Endothelial cell of umbilical vein (primary cell): ENCODE measurements around the gene KLF13. TPM values are rescaled to one million over a fixed set of nuclear protein-coding genes. Genes with fewer than 3 reads are reported as not detected.

Experiments used
- BruUV-seq: library from RNA; stranded (reverse); fragments of 400-500 nt; replicated peaks from 2 replicates; lab custom pipeline; 2021; lab: Mats Ljungman, UMichigan
- CTCF ChIA-PET: fragments of 300-600, 350-600 bp; sonication (Branson Sonifier 250); formaldehyde crosslinking; loops from one replicate; lab custom pipeline; 2021; ENCODE audit warnings: antibody characterized with exemption, inconsistent platforms; lab: Charles Lee
- POLR2A ChIA-PET: fragments of 300-600, 350-600 bp; sonication (Branson Sonifier 250); formaldehyde crosslinking; loops from one replicate; lab custom pipeline; 2021; ENCODE audit warnings: antibody characterized with exemption, inconsistent platforms; lab: Charles Lee
- DNase-seq: peaks from one replicate; pipeline ENCODE4 v3.0.0-alpha.2; 2011; ENCODE audit warnings: low read depth, low spot score
- FAIRE-seq: peaks from 2 replicates; lab custom pipeline; 2011; peaks lifted over from hg19 to GRCh38; lab: Jason Lieb, UNC
- H2AFZ ChIP-seq: 2 replicates; pipeline ENCODE4 v1.6.0; 2012; ENCODE audit warnings: low read depth, low read length, control low read depth, inconsistent platforms
- H3K27ac ChIP-seq: 2 replicates; pipeline ENCODE4 v1.5.1; 2011; ENCODE audit warnings: low read depth, mild to moderate bottlenecking, control low read depth, low read length, moderate library complexity; ENCODE audit not compliant: insufficient read depth
- H3K27me3 ChIP-seq, 2 experiments: 2 replicates each; pipeline versions ENCODE4 v1.6.0 to v1.6.1; 2011; ENCODE audit warnings: low read length in 2 of 2, mixed read lengths in 1 of 2; ENCODE audit not compliant: control insufficient read depth in 2 of 2, insufficient read depth in 2 of 2
- H3K36me3 ChIP-seq, 2 experiments: 2 replicates in 1 of 2; 3 replicates in 1 of 2; pipeline ENCODE4 v1.5.1; 2011; ENCODE audit warnings: low read length in 2 of 2, mild to moderate bottlenecking in 1 of 2, moderate library complexity in 1 of 2; ENCODE audit not compliant: control insufficient read depth in 2 of 2, insufficient read depth in 2 of 2; ENCODE audit errors: extremely low read depth in 1 of 2
- H3K4me1 ChIP-seq: 3 replicates; pipeline ENCODE4 v1.5.1; 2011; ENCODE audit warnings: mild to moderate bottlenecking, low read length; ENCODE audit not compliant: control insufficient read depth, insufficient read depth; ENCODE audit errors: extremely low read depth
- H3K4me2 ChIP-seq: 2 replicates; pipeline ENCODE4 v1.6.1; 2011; ENCODE audit warnings: low read length, control low read depth, mixed read lengths; ENCODE audit not compliant: insufficient read depth
- H3K4me3 ChIP-seq, 3 experiments: fragments of 200-600 bp in 1 of 3; sonication (generic), shearing (Covaris generic) in 1 of 3; replicated peaks in 1 of 3; 2 replicates each; pipeline ENCODE4 v1.5.1; 2011 to 2016; ENCODE audit warnings: control low read depth in 3 of 3, low read length in 3 of 3, mild to moderate bottlenecking in 2 of 3, inconsistent platforms in 1 of 3, low read depth in 1 of 3, moderate library complexity in 1 of 3; ENCODE audit not compliant: insufficient read depth in 1 of 3
- H3K79me2 ChIP-seq: 2 replicates; pipeline ENCODE4 v1.6.0; 2012; ENCODE audit warnings: low read length, inconsistent platforms; ENCODE audit not compliant: control insufficient read depth, insufficient read depth
- H3K9ac ChIP-seq: replicated peaks from 2 replicates; pipeline ENCODE3; 2011; ENCODE audit warnings: low read length, control low read depth; ENCODE audit not compliant: insufficient read depth; ENCODE audit errors: extremely low read depth
- H3K9me1 ChIP-seq: replicated peaks from 3 replicates; pipeline ENCODE4 v1.6.0; 2011; ENCODE audit warnings: mild to moderate bottlenecking, low read length; ENCODE audit not compliant: control insufficient read depth, insufficient read depth; ENCODE audit errors: extremely low read depth
- H3K9me3 ChIP-seq: replicated peaks from 2 replicates; pipeline ENCODE4 v1.5.1; 2012; ENCODE audit warnings: low read length, inconsistent platforms; ENCODE audit not compliant: control insufficient read depth, insufficient read depth
- H4K20me1 ChIP-seq: replicated peaks from 2 replicates; pipeline ENCODE3; 2011; ENCODE audit warnings: mild to moderate bottlenecking, low read length; ENCODE audit not compliant: control insufficient read depth, insufficient read depth; ENCODE audit errors: extremely low read depth
- EZH2 ChIP-seq: IDR thresholded peaks from 2 replicates; pipeline ENCODE4 v1.6.1; 2012; ENCODE audit warnings: borderline replicate concordance, low read depth, mild to moderate bottlenecking, moderate library complexity, low read length, inconsistent platforms; ENCODE audit not compliant: severe bottlenecking
- FOS ChIP-seq: IDR thresholded peaks from 2 replicates; pipeline ENCODE4 v1.6.1; 2011; ENCODE audit warnings: mild to moderate bottlenecking, low read length, moderate library complexity, borderline replicate concordance; ENCODE audit not compliant: insufficient read depth
- GATA2 ChIP-seq: IDR thresholded peaks from 2 replicates; pipeline ENCODE4 v1.7.0; 2011; ENCODE audit warnings: low read depth, mild to moderate bottlenecking, moderate library complexity, mixed read lengths, low read length; ENCODE audit not compliant: insufficient read length, insufficient read depth
- JUN ChIP-seq: IDR thresholded peaks from 2 replicates; pipeline ENCODE4 v1.6.1; 2011; ENCODE audit warnings: borderline replicate concordance, low read depth; ENCODE audit not compliant: insufficient read length, insufficient read depth
- MAX ChIP-seq: IDR thresholded peaks from 2 replicates; pipeline ENCODE4 v1.6.1; 2011; ENCODE audit not compliant: insufficient read depth, insufficient read length
- MYC ChIP-seq: IDR thresholded peaks from one replicate; pipeline ENCODE4 v1.6.1; 2011; ENCODE audit warnings: mild to moderate bottlenecking, low read depth, low read length
- POLR2A ChIP-seq: IDR thresholded peaks from 2 replicates; pipeline ENCODE4 v1.6.1; 2012; ENCODE audit warnings: low read depth, mild to moderate bottlenecking, control low read depth, low read length
- POLR2AphosphoS5 ChIP-seq: IDR thresholded peaks from 2 replicates; pipeline ENCODE4 v1.6.1; 2012; ENCODE audit warnings: low read depth, mild to moderate bottlenecking, control low read depth, low read length, moderate library complexity; ENCODE audit not compliant: insufficient read depth
- dilution Hi-C: fragments of 300-500 bp; cut with MboI; formaldehyde crosslinking; loops from one replicate; pipeline ENCODE4 v1.15.0; 2019; ENCODE audit warnings: low sequenced_read_pairs; ENCODE audit not compliant: extremely low pct_ligation_motif_present
- intact Hi-C: fragments of 100-400 bp; cut with micrococcal nuclease; formaldehyde crosslinking; loops from one replicate; pipeline ENCODE4 v1.10.0; 2022
- polyA plus RNA-seq, 4 experiments: library from polyadenylated mRNA; depleted of rRNA in 3 of 4; stranded (reverse) in 3 of 4; unstranded in 1 of 4; fragments of >200 nt; gene quantifications; 2 replicates each; pipeline versions ENCODE4 v1.2.1 to v1.2.3, GENCODE V29; 2011 to 2012; ENCODE audit warnings: missing spikeins in 1 of 4
- total RNA-seq: library from RNA; stranded (reverse); gene quantifications from 2 replicates; pipeline ENCODE4 v1.2.3, GENCODE V29; 2021
- TF ChIP-seq, protein P1 (sequence below), 2 donors: IDR thresholded peaks; 1 replicate in 1 of 2; 2 replicates in 1 of 2; pipeline ENCODE4 v1.5.1; 2011; ENCODE audit warnings: low read length in 2 of 2, mild to moderate bottlenecking in 2 of 2, moderate library complexity in 2 of 2, control low read depth in 1 of 2, inconsistent platforms in 1 of 2, low read depth in 1 of 2; ENCODE audit not compliant: insufficient read depth in 1 of 2; ENCODE audit errors: extremely low read depth in 1 of 2

Gene KLF13
- total and polyA plus RNA-seq, 2 donors (not counting 3 experiments of a cell fraction or from before 2014, with no cell fraction given) = 10.1 to 31.9 TPM

- intact Hi-C loops = no loop called here
- Histone ChIP-seq H3K27ac (no peak overlapping the region), H2AFZ (no peak overlapping the region), H3K9me3 (no peaks in the 10 kb centered on the region), H3K9ac (no peak overlapping the region), H3K4me3 (no peak overlapping the region), H3K9me1 (no peaks in the 10 kb centered on the region), H3K4me1 (peaks cover 16% of the 10 kb centered on the region), H3K36me3 (no peaks in the 10 kb centered on the region), H4K20me1 (no peaks in the 10 kb centered on the region), H3K27me3 (no peaks in the 10 kb centered on the region), H3K4me2 (no peak overlapping the region), H3K79me2 (peaks cover 10% of the 10 kb centered on the region)
- POLR2A ChIA-PET = no interaction called here
- no TSS peak for BruUV-seq
- CTCF ChIA-PET = interaction anchor here (2.0 kb wide), 1 partner anchor 77 kb away, joined by 6 read pairs; no protein-coding TSS in a partner anchor
- TF ChIP-seq FOS (no peak), JUN (no peak), EZH2 (no peak), GATA2 (no peak), POLR2AphosphoS5 (no peak), MYC (no peak), MAX (no peak), POLR2A (no peak)
- TF ChIP-seq, protein P1, sequence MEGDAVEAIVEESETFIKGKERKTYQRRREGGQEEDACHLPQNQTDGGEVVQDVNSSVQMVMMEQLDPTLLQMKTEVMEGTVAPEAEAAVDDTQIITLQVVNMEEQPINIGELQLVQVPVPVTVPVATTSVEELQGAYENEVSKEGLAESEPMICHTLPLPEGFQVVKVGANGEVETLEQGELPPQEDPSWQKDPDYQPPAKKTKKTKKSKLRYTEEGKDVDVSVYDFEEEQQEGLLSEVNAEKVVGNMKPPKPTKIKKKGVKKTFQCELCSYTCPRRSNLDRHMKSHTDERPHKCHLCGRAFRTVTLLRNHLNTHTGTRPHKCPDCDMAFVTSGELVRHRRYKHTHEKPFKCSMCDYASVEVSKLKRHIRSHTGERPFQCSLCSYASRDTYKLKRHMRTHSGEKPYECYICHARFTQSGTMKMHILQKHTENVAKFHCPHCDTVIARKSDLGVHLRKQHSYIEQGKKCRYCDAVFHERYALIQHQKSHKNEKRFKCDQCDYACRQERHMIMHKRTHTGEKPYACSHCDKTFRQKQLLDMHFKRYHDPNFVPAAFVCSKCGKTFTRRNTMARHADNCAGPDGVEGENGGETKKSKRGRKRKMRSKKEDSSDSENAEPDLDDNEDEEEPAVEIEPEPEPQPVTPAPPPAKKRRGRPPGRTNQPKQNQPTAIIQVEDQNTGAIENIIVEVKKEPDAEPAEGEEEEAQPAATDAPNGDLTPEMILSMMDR (IDR thresholded peaks at IDR 0.05; ENCODE audit: extremely low read depth in 1 of 2, insufficient read depth in 1 of 2, low read depth in 1 of 2, low read length in 2 of 2) = no peak
- dilution Hi-C loops = no loop called here
- FAIRE-seq (peak; percentile 63), DNase-seq (no peak)
These were observed 31.5 kb downstream of the KLF13 start for GRCh38 chr15:31358163-31358562.
